ENCODE measurements around the gene MYMX. TPM values are rescaled to one million over a fixed set of nuclear protein-coding genes. Genes with fewer than 3 reads are reported as not detected.

MYMX gene
- total RNA-seq, 2 experiments from 2014 or later = not detected

GRCh38 chr6:44260011-44260410 is 43.3 kb downstream of the MYMX start:
- ChIA-PET POLR2A (no interaction called here), CTCF (no interaction called here)
- H3K4me3 Mint-ChIP-seq = peak overlapping the region; percentile 42
- H3K9me3 Mint-ChIP-seq = no peaks in the 10 kb centered on the region
- peaks cover 64% of the 10 kb centered on the region for H3K4me1 Mint-ChIP-seq (ENCODE audit: low read depth)
- H3K27ac Mint-ChIP-seq = no peak overlapping the region
- TF ChIP-seq CTCF (IDR thresholded peaks at IDR 0.05) = no peak
- DNase-seq (no peak), ATAC-seq (ENCODE audit: poor library complexity) (no peak)
- H3K9me3 ChIP-seq (ENCODE audit: control insufficient read depth in 1 of 2, insufficient read depth in 1 of 2, low read length in 2 of 2) = no peaks in the 10 kb centered on the region
- H3K27ac ChIP-seq (ENCODE audit: low read depth in 1 of 2, low read length in 2 of 2) = no peak overlapping the region
- peaks cover 53% of the 10 kb centered on the region for H3K36me3 Mint-ChIP-seq (ENCODE audit: low read depth)
- peaks cover 67% of the 10 kb centered on the region for H3K4me1 ChIP-seq (ENCODE audit: insufficient read depth, low read length)
- no peaks in the 10 kb centered on the region for H3K27me3 Mint-ChIP-seq
- peaks cover 49% of the 10 kb centered on the region for H3K36me3 ChIP-seq (ENCODE audit: insufficient read depth, low read length)
- H3K4me3 ChIP-seq (ENCODE audit: low read length) = no peak overlapping the region
- intact Hi-C loops (cut with DNase I, micrococcal nuclease) = loop anchor here (5.0 to 10.0 kb wide), 3 partner anchors 165 to 1117 kb away; partner anchors contain the start of genes POLH (in 1 of the 2), SUPT3H (in 1 of the 2) and XPO5 (in 1 of the 2)
- no peaks in the 10 kb centered on the region for H3K27me3 ChIP-seq (ENCODE audit: control insufficient read depth in 1 of 2, insufficient read depth in 2 of 2, low read length in 2 of 2)

- no peak overlapping the region for H3K27ac ChIP-seq (ENCODE audit: low read depth in 1 of 2, low read length in 2 of 2)
- ChIA-PET POLR2A (no interaction called here), CTCF (no interaction called here)
- intact Hi-C loops (cut with DNase I, micrococcal nuclease) = loop anchor here (5.0 to 10.0 kb wide), 3 partner anchors 166 to 1117 kb away; partner anchors contain the start of genes POLH (in 1 of the 2), SUPT3H (in 1 of the 2) and XPO5 (in 1 of the 2)
- no peak for ATAC-seq (ENCODE audit: poor library complexity)
- peaks cover 63% of the 10 kb centered on the region for H3K4me1 ChIP-seq (ENCODE audit: insufficient read depth, low read length)
- no peaks in the 10 kb centered on the region for H3K9me3 ChIP-seq (ENCODE audit: control insufficient read depth in 1 of 2, insufficient read depth in 1 of 2, low read length in 2 of 2)
- peaks cover 42% of the 10 kb centered on the region for H3K36me3 ChIP-seq (ENCODE audit: insufficient read depth, low read length)
- no peak overlapping the region for H3K4me3 ChIP-seq (ENCODE audit: low read length)
- peak overlapping the region; percentile 16 for H3K27ac Mint-ChIP-seq
- H3K27me3 ChIP-seq (ENCODE audit: control insufficient read depth in 1 of 2, insufficient read depth in 2 of 2, low read length in 2 of 2) = no peaks in the 10 kb centered on the region
- peaks cover 63% of the 10 kb centered on the region for H3K4me1 Mint-ChIP-seq (ENCODE audit: low read depth)
- no peak for DNase-seq
- TF ChIP-seq CTCF (IDR thresholded peaks at IDR 0.05) = no peak
- peak overlapping the region; percentile 28 for H3K4me3 Mint-ChIP-seq
- H3K36me3 Mint-ChIP-seq (ENCODE audit: low read depth) = peaks cover 50% of the 10 kb centered on the region
- H3K27me3 Mint-ChIP-seq = no peaks in the 10 kb centered on the region
- H3K9me3 Mint-ChIP-seq = no peaks in the 10 kb centered on the region
These were observed 43.9 kb downstream of the MYMX start for GRCh38 chr6:44260451-44261297.

- CTCF ChIA-PET = no interaction called here
- ATAC-seq (ENCODE audit: poor library complexity) (no peak), DNase-seq (no peak)
- TF ChIP-seq CTCF (IDR thresholded peaks at IDR 0.05) = no peak
- Mint-ChIP-seq H3K4me3 (no peak overlapping the region), H3K27ac (peak overlapping the region; percentile 84), H3K27me3 (no peaks in the 10 kb centered on the region), H3K36me3 (ENCODE audit: low read depth) (peaks cover 49% of the 10 kb centered on the region), H3K4me1 (ENCODE audit: low read depth) (peaks cover 57% of the 10 kb centered on the region), H3K9me3 (no peaks in the 10 kb centered on the region)
- H3K4me3 ChIP-seq (ENCODE audit: low read length) = no peak overlapping the region
- POLR2A ChIA-PET = interaction anchor here (0.8 to 2.0 kb wide), 5 partner anchors 10 to 632 kb away, joined by 3 to 16 read pairs (median 3); partner anchors contain the start of genes GTPBP2, HSP90AB1 and SLC29A1
- H3K27ac ChIP-seq (ENCODE audit: low read depth in 1 of 2, low read length in 2 of 2) = no peak overlapping the region
- intact Hi-C loops (cut with DNase I, micrococcal nuclease) = loop anchor here (5.0 to 10.0 kb wide), 3 partner anchors 167 to 1116 kb away; partner anchors contain the start of genes POLH (in 1 of the 2), SUPT3H (in 1 of the 2) and XPO5 (in 1 of the 2)
- H3K27me3 ChIP-seq (ENCODE audit: control insufficient read depth in 1 of 2, insufficient read depth in 2 of 2, low read length in 2 of 2) = no peaks in the 10 kb centered on the region
- peaks cover 38% of the 10 kb centered on the region for H3K36me3 ChIP-seq (ENCODE audit: insufficient read depth, low read length)
- peaks cover 60% of the 10 kb centered on the region for H3K4me1 ChIP-seq (ENCODE audit: insufficient read depth, low read length)
- H3K9me3 ChIP-seq (ENCODE audit: control insufficient read depth in 1 of 2, insufficient read depth in 1 of 2, low read length in 2 of 2) = no peaks in the 10 kb centered on the region
These were observed 44.9 kb downstream of the MYMX start for GRCh38 chr6:44261581-44261980.

All from CD4-positive, alpha-beta T cell (primary cell).